ENCODE data around the gene OR6X1. TPM values are rescaled to one million over a fixed set of nuclear protein-coding genes. Genes with fewer than 3 reads are reported as not detected.

OR6X1 gene
- total RNA-seq, 2 donors from 2014 or later = not detected

DNA sequence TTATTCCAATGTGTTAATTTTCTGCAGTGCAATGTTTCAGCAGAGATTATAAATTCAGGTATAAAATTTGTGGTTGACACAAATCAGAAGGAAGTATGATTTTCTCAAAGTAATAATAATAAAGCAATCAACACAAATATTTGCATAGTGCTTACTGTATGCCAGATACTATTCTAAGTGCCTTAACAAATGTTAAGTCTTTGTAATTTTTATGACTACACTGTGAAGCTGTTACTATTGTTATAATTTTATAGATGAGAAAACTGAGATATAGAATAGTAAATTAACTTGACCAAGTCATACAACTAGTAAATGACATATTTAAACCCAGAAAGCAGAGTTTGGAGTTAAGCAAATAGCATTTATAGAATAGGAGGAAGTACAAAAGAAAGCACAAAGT, 16.4 kb upstream of the OR6X1 start:
- no peaks in the 10 kb centered on the region for H3K9me3 ChIP-seq
- intact Hi-C loops (cut with DNase I) = no loop called here
- no peak for DNase-seq
- H3K9ac ChIP-seq (ENCODE audit: low read depth in 2 of 2, low read length in 2 of 2) = no peak overlapping the region
- H3K27ac ChIP-seq = no peak overlapping the region
- H3K27me3 ChIP-seq = no peaks in the 10 kb centered on the region
- H3K4me1 ChIP-seq = no peaks in the 10 kb centered on the region
- TF ChIP-seq, protein P1, sequence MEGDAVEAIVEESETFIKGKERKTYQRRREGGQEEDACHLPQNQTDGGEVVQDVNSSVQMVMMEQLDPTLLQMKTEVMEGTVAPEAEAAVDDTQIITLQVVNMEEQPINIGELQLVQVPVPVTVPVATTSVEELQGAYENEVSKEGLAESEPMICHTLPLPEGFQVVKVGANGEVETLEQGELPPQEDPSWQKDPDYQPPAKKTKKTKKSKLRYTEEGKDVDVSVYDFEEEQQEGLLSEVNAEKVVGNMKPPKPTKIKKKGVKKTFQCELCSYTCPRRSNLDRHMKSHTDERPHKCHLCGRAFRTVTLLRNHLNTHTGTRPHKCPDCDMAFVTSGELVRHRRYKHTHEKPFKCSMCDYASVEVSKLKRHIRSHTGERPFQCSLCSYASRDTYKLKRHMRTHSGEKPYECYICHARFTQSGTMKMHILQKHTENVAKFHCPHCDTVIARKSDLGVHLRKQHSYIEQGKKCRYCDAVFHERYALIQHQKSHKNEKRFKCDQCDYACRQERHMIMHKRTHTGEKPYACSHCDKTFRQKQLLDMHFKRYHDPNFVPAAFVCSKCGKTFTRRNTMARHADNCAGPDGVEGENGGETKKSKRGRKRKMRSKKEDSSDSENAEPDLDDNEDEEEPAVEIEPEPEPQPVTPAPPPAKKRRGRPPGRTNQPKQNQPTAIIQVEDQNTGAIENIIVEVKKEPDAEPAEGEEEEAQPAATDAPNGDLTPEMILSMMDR (IDR thresholded peaks at IDR 0.05) = no peak
- H3K4me3 ChIP-seq = no peak overlapping the region
- no peaks in the 10 kb centered on the region for H3K36me3 ChIP-seq

DNA sequence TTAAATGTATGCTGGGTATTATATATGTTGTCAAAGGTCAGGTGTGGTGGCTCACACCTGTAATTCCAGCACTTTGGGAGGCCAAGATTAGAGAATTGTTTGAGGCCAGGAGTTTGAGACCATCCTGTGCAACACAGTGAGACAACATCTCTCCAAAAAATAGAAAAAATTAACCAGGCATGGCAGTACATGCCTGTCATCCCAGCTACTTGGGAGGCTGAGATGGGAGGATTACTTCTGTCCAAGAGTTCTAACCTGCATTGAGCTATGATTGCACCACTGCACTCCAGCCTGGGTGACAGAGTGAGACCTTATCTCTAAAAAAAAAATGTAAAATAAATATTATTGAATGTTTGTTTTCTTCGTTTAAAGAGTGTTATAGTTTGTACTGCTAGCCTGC, 11.3 kb upstream of the OR6X1 start:
- TF ChIP-seq, protein P1 (IDR thresholded peaks at IDR 0.05) = no peak
- intact Hi-C loops (cut with DNase I) = no loop called here

DNA sequence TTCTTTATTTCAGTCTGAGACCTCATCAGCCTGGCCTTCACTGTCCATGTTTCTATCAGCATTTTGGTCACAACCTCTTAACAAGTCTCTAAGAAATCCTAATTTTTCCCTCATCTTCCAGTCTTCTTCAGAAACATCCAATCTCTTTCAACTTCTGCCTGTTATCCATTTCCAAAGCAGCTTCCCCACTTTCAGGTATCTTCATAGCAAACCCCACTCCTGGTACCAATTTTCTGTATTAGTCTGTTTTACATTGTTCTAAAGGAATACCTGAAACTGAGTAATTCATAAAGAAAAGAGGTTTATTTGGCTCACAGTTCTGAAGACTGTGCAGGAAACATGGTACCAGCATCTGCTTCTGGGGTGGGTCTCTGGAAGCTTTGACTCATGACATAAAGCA, 8.1 kb upstream of the OR6X1 start:
- no peaks in the 10 kb centered on the region for H3K27me3 ChIP-seq
- H3K9ac ChIP-seq (ENCODE audit: low read depth in 2 of 2, low read length in 2 of 2) = no peak overlapping the region
- H3K4me3 ChIP-seq = no peak overlapping the region
- no peaks in the 10 kb centered on the region for H3K36me3 ChIP-seq
- no peaks in the 10 kb centered on the region for H3K4me1 ChIP-seq
- intact Hi-C loops (cut with DNase I) = no loop called here
- H3K9me3 ChIP-seq = no peaks in the 10 kb centered on the region
- no peak for DNase-seq
- H3K27ac ChIP-seq = no peak overlapping the region
- TF ChIP-seq, protein P1 (IDR thresholded peaks at IDR 0.05) = no peak

More for the DNA sequence above, 11.3 kb upstream of the OR6X1 start:
- Histone ChIP-seq H3K9me3 (no peaks in the 10 kb centered on the region), H3K27me3 (no peaks in the 10 kb centered on the region), H3K4me1 (no peaks in the 10 kb centered on the region), H3K36me3 (no peaks in the 10 kb centered on the region), H3K9ac (ENCODE audit: low read depth in 2 of 2, low read length in 2 of 2) (no peak overlapping the region), H3K27ac (no peak overlapping the region), H3K4me3 (no peak overlapping the region)
- DNase-seq = no peak

DNA sequence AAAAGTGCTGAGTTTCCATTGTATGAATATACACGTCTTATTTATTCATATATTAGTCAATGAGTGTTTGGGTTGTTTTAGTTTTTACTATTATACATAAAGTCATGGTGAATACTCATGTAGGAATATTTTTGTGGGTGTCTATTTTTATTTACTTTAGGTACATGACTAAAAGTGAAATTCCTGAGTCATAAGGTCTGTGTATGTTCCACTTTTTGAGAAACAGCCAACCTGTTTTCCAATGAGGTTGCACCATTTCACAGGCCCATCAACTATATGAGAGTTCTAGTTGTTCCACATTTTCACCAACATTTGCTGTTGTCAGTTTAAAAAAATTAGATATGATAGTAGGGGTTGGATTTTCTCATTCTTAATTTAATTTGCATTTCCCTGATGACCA, 6.6 kb upstream of the OR6X1 start:
- no peaks in the 10 kb centered on the region for H3K9me3 ChIP-seq
- H3K27ac ChIP-seq = no peak overlapping the region
- no peaks in the 10 kb centered on the region for H3K36me3 ChIP-seq
- DNase-seq = no peak
- no peak overlapping the region for H3K4me3 ChIP-seq
- intact Hi-C loops (cut with DNase I) = no loop called here
- TF ChIP-seq, protein P1 (IDR thresholded peaks at IDR 0.05) = no peak
- no peak overlapping the region for H3K9ac ChIP-seq (ENCODE audit: low read depth in 2 of 2, low read length in 2 of 2)
- no peaks in the 10 kb centered on the region for H3K4me1 ChIP-seq
- no peaks in the 10 kb centered on the region for H3K27me3 ChIP-seq

DNA sequence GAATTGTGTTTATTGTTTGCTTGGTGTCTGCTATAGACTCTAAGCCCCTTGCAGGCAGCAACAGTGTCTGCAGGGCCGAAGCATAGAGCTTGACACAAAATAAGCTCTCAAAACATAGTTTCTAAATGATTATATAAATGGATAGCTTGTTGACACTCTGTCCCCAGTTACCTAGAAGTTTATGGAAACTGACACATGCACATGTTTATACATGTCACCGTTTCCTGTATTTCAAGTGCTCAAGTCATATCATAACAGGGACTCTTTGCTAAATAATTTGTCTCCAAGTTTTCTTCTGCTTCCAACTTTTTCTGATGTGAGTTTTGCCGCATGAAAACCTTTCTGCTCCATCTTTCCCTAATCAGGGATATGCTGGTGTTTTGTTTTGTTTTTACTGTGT, 3.7 kb upstream of the OR6X1 start:
- no peak overlapping the region for H3K27ac ChIP-seq
- no peak overlapping the region for H3K4me3 ChIP-seq
- no peaks in the 10 kb centered on the region for H3K4me1 ChIP-seq
- no peaks in the 10 kb centered on the region for H3K27me3 ChIP-seq
- DNase-seq = no peak
- H3K9me3 ChIP-seq = no peaks in the 10 kb centered on the region
- H3K9ac ChIP-seq (ENCODE audit: low read depth in 2 of 2, low read length in 2 of 2) = no peak overlapping the region
- intact Hi-C loops (cut with DNase I) = no loop called here
- TF ChIP-seq, protein P1 (IDR thresholded peaks at IDR 0.05) = no peak
- H3K36me3 ChIP-seq = no peaks in the 10 kb centered on the region

DNA sequence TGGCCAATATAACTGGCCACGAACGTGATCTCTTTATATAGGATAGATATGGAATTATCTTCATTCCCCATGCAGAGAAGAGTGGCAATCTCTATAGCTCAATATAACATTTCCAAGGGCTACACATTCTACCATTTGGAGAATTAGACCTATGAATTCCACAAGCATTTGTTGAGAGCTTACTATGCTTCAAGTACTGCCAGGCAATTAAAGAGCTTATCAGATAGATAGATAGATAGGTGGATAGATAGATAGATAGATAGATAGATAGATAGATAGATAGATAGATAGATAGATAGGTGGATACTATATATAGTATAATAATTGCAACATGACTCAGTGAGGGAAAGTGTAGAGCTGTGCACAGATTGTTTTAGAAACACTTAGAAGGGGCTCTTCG, 1.5 kb upstream of the OR6X1 start:
- TF ChIP-seq, protein P1 (IDR thresholded peaks at IDR 0.05) = no peak
- no peak for DNase-seq
- intact Hi-C loops (cut with DNase I) = no loop called here
- Histone ChIP-seq H3K9me3 (no peaks in the 10 kb centered on the region), H3K4me1 (no peaks in the 10 kb centered on the region), H3K27me3 (no peaks in the 10 kb centered on the region), H3K36me3 (no peaks in the 10 kb centered on the region), H3K27ac (no peak overlapping the region), H3K4me3 (no peak overlapping the region), H3K9ac (ENCODE audit: low read depth in 2 of 2, low read length in 2 of 2) (no peak overlapping the region)

Data from colonic mucosa (tissue), 4 donors.